Measurements from ENCODE around the gene PPFIA1.

The PPFIA1 gene

DNA sequence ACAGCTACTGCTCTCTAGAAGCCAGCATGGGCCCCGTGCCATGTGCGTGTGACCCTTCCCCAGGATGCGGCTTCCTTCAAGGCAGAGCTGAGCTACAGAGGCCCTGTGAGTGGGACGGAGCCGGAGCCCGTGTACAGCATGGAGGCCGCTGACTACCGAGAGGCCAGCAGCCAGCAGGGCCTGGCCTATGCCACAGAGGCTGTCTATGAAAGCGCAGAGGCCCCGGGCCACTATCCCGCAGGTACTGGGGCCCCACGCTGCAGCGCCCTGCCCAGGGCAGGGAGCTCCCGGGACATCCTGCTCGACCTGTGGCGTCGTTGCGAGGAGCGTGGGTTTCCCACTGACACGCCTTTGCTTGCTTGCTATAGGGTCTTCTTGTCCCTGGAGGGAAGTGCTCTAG, 162.5 kb downstream of the PPFIA1 start:
- peaks cover 66 to 80% of the 10 kb centered on the region in 2 donors for H3K36me3 ChIP-seq (ENCODE audit: control insufficient read depth in 2 of 2, insufficient read depth in 2 of 2, low read length in 2 of 2)
- no peak overlapping the region for H3K4me3 ChIP-seq (ENCODE audit: low read length in 2 of 2)
- H3K27me3 ChIP-seq (ENCODE audit: control insufficient read depth in 2 of 2, insufficient read depth in 2 of 2, low read length in 2 of 2), result no peaks in the 10 kb centered on the region

DNA sequence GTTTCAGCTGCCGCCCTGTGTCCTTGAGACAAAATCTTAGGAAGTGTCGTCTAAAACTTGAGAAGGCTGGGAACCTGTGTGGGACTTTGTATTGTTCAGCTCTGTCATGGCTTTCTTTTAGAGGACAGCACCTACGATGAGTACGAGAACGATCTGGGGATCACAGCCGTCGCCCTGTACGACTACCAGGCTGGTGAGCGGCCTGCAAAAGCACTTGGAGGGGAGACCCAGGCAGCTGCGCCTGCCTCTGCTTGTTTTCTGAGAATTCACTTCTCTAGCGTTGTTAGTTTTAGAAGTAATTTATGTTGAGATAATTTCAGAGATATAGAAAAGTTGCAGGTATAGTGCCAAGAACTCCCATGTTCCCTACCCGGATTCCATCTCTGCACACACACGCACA, 163.0 kb downstream of the PPFIA1 start:
- H3K9me3 ChIP-seq (ENCODE audit: control insufficient read depth in 2 of 2, low read length in 2 of 2), result no peaks in the 10 kb centered on the region
- no peak overlapping the region for H3K27ac ChIP-seq (ENCODE audit: low read depth in 2 of 2, low read length in 2 of 2)
- H3K4me1 ChIP-seq (ENCODE audit: control insufficient read depth in 2 of 2, insufficient read depth in 2 of 2, low read length in 2 of 2), result no peaks in the 10 kb centered on the region
- peaks cover 65 to 82% of the 10 kb centered on the region in 2 donors for H3K36me3 ChIP-seq (ENCODE audit: control insufficient read depth in 2 of 2, insufficient read depth in 2 of 2, low read length in 2 of 2)
- H3K4me3 ChIP-seq (ENCODE audit: low read length in 2 of 2), result no peak overlapping the region
- H3K27me3 ChIP-seq (ENCODE audit: control insufficient read depth in 2 of 2, insufficient read depth in 2 of 2, low read length in 2 of 2), result no peaks in the 10 kb centered on the region
- H3K9ac ChIP-seq (ENCODE audit: low read depth in 1 of 2, low read length in 2 of 2), result no peak overlapping the region

More for the DNA sequence above, 162.5 kb downstream of the PPFIA1 start:
- no peak overlapping the region for H3K9ac ChIP-seq (ENCODE audit: low read depth in 1 of 2, low read length in 2 of 2)
- no peak overlapping the region for H3K27ac ChIP-seq (ENCODE audit: low read depth in 2 of 2, low read length in 2 of 2)
- H3K9me3 ChIP-seq (ENCODE audit: control insufficient read depth in 2 of 2, low read length in 2 of 2), result no peaks in the 10 kb centered on the region
- H3K4me1 ChIP-seq (ENCODE audit: control insufficient read depth in 2 of 2, insufficient read depth in 2 of 2, low read length in 2 of 2), result no peaks in the 10 kb centered on the region
